Body of pancreas (tissue), 4 donors: ENCODE measurements around the gene HHATL. TPM values are rescaled to one million over a fixed set of nuclear protein-coding genes. Genes with fewer than 3 reads are reported as not detected.

ENCODE experiments used
- ATAC-seq: fragments of 150-250 bp; one replicate; pipeline ENCODE4 v1.9.1; 2016
- DNase-seq, 4 donors: peaks; one replicate each; pipeline ENCODE4 v3.0.0-alpha.2; 2019
- H3K27ac ChIP-seq, 4 donors: fragments of 200-600 bp; sonication (generic); 1 replicate in 3 of 4; 2 replicates in 1 of 4; pipeline versions ENCODE4 v1.5.1 to v1.6.1; 2016 to 2019; ENCODE audit warnings: mild to moderate bottlenecking in 1 of 4, mixed read lengths in 1 of 4, moderate library complexity in 1 of 4
- H3K27me3 ChIP-seq, 2 donors: fragments of 200-600 bp; sonication (generic); one replicate each; pipeline ENCODE4 v1.6.0; 2016; ENCODE audit warnings: mild to moderate bottlenecking in 1 of 2
- H3K36me3 ChIP-seq, 2 donors: fragments of 200-600 bp; sonication (generic); replicated peaks in 1 of 2; 2 replicates each; pipeline ENCODE4 v1.5.1; 2016; ENCODE audit warnings: low read depth in 2 of 2; ENCODE audit not compliant: insufficient read depth in 1 of 2
- H3K4me1 ChIP-seq: fragments of 200-600 bp; sonication (generic); one replicate; pipeline ENCODE4 v1.6.0; 2016
- H3K4me3 ChIP-seq, 2 donors: fragments of 200-600 bp; sonication (generic); 1 replicate in 1 of 2; 2 replicates in 1 of 2; pipeline ENCODE4 v1.5.1; 2016 to 2019
- H3K9me3 ChIP-seq, 3 donors: fragments of 200-600 bp; sonication (generic); 1 replicate in 2 of 3; 2 replicates in 1 of 3; pipeline ENCODE4 v1.5.1; 2016
- POLR2A ChIP-seq, 3 donors: fragments of 450-650 bp; IDR thresholded peaks; one replicate each; pipeline ENCODE4 v1.6.1; 2016; ENCODE audit warnings: antibody characterized with exemption in 3 of 3, mild to moderate bottlenecking in 2 of 3
- WGBS, 2 donors: methylation state at CpG; one replicate each; pipeline ENCODE4 v1.1.5; 2017; 5-methylcytosine and 5-hydroxymethylcytosine counted together
- intact Hi-C: fragments of 100-400 bp; cut with DNase I; formaldehyde crosslinking; loops from one replicate; pipeline ENCODE4 v1.15.1; 2023
- total RNA-seq, 2 donors: library from RNA; depleted of rRNA; stranded (reverse); fragments of >200 nt; gene quantifications; one replicate each; pipeline ENCODE4 v1.1.0, GENCODE V29; 2016
- TF ChIP-seq, protein P1 (sequence below), 7 experiments: fragments of 450-650 bp in 4 of 7; fragments of 200-600 bp in 3 of 7; sonication (generic) in 3 of 7; IDR thresholded peaks; one replicate each; pipeline ENCODE4 v1.5.1; 2016 to 2019; ENCODE audit warnings: antibody characterized with exemption in 7 of 7

HHATL gene
- total RNA-seq, 2 donors from 2014 or later, result 0.26 TPM; not detected in 1

DNA sequence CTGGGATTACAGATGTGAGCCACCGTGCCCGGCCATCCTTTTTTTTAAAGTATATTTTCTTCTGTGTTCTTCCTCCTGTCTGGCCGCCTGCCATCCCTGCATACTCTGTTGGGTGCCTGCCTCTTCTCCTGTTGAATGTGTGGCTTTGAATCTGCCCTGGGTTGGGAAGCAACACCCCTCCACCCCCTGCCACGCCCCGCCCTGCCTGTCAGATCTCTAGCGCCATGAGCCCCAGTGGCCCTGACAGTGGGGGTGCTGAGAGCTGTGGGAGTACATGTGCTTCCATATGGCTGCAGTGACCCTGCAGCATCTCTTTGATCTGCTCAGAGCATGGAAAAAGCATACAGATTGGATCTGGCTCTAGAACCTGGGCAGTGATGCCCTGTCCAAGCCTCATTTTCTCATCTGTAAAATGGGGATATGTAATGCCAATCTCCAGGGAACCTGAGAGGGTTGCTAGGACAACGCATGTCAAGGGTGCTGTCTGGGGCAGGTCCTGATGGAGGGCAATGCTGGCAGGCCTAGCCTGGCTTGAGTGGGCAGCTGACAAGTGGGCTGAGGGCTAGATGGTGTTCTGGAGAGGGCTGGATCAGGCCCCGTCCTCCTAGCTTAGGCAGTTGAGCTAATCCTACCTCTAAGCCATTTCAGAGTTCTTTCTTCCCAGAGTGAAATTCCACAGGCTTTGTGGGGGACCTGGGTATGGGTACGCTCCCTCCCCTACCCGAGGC lies 46.6 kb upstream of the HHATL start:
- Histone ChIP-seq H3K9me3 (no peaks in the 10 kb centered on the region), H3K36me3 (no peaks in the 10 kb centered on the region), H3K4me1 (peaks cover 47% of the 10 kb centered on the region), H3K4me3 (no peak overlapping the region), H3K27me3 (no peaks in the 10 kb centered on the region), H3K27ac (peak overlapping the region; percentile 22 to 79 (median 54))
- TF ChIP-seq, protein P1, sequence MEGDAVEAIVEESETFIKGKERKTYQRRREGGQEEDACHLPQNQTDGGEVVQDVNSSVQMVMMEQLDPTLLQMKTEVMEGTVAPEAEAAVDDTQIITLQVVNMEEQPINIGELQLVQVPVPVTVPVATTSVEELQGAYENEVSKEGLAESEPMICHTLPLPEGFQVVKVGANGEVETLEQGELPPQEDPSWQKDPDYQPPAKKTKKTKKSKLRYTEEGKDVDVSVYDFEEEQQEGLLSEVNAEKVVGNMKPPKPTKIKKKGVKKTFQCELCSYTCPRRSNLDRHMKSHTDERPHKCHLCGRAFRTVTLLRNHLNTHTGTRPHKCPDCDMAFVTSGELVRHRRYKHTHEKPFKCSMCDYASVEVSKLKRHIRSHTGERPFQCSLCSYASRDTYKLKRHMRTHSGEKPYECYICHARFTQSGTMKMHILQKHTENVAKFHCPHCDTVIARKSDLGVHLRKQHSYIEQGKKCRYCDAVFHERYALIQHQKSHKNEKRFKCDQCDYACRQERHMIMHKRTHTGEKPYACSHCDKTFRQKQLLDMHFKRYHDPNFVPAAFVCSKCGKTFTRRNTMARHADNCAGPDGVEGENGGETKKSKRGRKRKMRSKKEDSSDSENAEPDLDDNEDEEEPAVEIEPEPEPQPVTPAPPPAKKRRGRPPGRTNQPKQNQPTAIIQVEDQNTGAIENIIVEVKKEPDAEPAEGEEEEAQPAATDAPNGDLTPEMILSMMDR (IDR thresholded peaks at IDR 0.05), result no peak
- no peak for TF ChIP-seq POLR2A (IDR thresholded peaks at IDR 0.05)
- peak in 3 of 4 donors; percentile 29 to 48 (median 31) for DNase-seq
- intact Hi-C loops, result no loop called here
- ATAC-seq, result no peak
- 57 to 69% methylated on average over 7 to 10 of the region's 10 CpGs for WGBS, 2 donors

DNA sequence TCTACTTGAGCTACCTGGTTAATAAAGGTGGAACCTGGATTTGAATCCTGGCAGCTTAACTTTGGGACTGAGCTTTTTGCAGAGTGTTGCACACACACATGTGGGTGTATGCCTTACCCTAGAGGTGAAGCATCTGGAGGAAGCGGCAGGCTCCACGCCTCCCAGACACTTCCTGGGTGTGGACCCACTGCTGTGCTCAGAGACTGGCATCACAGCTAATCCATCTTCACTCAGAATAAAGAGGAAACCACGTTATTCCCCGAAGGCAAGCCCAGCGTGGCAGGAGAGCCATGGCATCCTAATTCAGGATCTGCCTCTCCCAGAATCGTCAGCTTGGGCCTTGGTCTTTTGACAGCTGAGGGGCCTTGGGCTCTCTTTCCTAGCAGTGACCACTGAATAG lies 45.0 kb upstream of the HHATL start:
- Histone ChIP-seq H3K4me3 (no peak overlapping the region), H3K36me3 (no peaks in the 10 kb centered on the region), H3K27ac (peak overlapping the region in 3 of 4 donors; percentile 73 to 79 (median 75)), H3K9me3 (no peaks in the 10 kb centered on the region), H3K27me3 (no peaks in the 10 kb centered on the region), H3K4me1 (peaks cover 47% of the 10 kb centered on the region)
- DNase-seq, result no peak
- ATAC-seq, result no peak
- WGBS, 2 donors, result 69 to 75% methylated on average over 4 to 6 of the region's 6 CpGs
- no peak for TF ChIP-seq POLR2A (IDR thresholded peaks at IDR 0.05)
- TF ChIP-seq, protein P1 (IDR thresholded peaks at IDR 0.05), result no peak
- intact Hi-C loops, result no loop called here

DNA sequence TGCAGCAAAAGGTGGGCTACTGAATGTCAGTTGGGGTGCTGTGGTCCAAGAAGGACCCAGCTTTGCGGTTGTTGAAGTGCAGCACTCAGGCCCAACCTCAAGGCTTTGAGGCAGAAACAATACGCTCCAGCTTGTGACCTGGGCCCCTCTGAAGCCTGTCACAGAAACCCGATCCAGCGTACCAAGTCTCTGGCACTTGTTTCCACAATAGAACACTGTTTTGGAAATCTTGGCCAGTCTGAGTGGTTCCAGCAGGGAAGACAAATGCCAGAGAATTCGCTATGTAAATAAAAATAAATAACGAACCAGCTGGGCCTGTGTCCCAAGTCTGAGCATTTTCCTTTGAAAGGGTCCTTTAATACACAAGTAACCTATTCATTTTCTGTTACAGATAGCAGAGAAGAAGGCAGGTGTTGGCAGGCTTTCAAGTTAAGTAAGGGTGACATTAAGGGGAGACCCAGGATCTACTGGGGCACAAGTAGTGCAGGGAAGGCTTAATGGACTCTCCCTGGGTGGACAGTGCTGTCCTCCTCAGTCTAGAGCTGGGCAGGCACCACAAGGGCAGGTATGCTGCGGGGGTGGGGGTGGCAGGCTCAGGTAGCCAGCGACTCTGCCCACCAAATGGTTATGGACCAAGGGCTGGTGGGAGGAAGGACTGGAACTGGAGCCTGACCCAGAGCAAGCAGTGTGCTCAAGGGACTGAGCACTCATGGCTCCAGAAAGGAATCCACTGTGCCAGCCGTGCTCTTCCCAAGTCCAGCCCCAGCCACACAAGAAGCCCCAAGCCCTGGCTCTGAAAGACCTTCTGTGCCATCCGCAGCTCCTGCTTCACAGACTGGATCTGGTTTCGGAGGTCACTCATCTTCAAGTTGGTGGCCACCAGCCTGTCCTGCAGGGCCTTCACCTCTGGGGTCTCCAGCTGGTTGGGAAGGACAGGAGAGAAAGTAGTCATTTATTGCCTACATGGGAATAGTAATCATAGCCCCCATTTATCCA lies 44.2 kb upstream of the HHATL start:
- TF ChIP-seq POLR2A (IDR thresholded peaks at IDR 0.05), result peak in 1 of 3 donors; percentile 23
- TF ChIP-seq, protein P1 (IDR thresholded peaks at IDR 0.05), result no peak

DNA sequence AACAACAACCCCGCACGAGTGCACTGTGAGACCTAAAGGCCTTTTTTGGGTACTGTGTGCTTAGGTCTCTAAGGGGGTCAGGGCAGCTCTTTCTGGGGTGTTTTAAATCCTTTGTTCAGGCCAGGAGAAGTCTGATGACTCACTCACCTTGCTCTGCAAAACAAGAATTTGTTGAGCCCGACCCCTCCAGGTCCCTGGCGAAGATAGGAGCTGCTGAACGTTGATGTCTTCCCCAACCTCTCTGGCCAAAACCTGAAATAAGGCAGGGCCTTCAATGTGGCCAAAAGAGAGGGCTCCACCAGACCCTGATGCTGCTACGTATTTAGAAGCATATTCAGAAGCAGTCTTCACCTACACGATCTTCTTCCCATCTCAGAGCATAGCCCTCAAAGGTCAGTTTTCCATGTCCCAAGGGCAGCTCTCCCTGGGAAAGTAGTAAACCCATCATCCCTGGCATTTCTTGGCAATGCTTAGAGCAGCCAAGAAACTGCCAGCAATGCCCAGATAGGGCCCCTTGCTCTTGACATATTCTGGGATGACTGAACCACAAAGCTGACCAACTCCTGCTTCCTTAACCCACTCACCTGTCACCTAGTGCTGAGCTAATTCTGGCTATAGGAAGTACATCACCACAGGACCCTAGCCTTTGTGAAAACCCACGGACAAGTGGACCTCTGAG lies 43.3 kb upstream of the HHATL start:
- no peaks in the 10 kb centered on the region for H3K27me3 ChIP-seq
- TF ChIP-seq, protein P1 (IDR thresholded peaks at IDR 0.05), result no peak
- TF ChIP-seq POLR2A (IDR thresholded peaks at IDR 0.05), result no peak
- H3K9me3 ChIP-seq, result no peaks in the 10 kb centered on the region
- no peak for DNase-seq
- 52 to 63% methylated on average over 6 to 8 of the region's 8 CpGs for WGBS, 2 donors
- peaks cover 47% of the 10 kb centered on the region for H3K4me1 ChIP-seq
- intact Hi-C loops, result no loop called here
- H3K36me3 ChIP-seq, result no peaks in the 10 kb centered on the region
- peak overlapping the region; percentile 48 to 79 (median 74) for H3K27ac ChIP-seq
- peak; percentile 21 for ATAC-seq
- H3K4me3 ChIP-seq, result no peak overlapping the region

More for the DNA sequence above, 44.2 kb upstream of the HHATL start:
- Histone ChIP-seq H3K27me3 (no peaks in the 10 kb centered on the region), H3K27ac (peak overlapping the region; percentile 48 to 79 (median 74)), H3K36me3 (no peaks in the 10 kb centered on the region), H3K4me1 (peaks cover 47% of the 10 kb centered on the region), H3K9me3 (no peaks in the 10 kb centered on the region), H3K4me3 (no peak overlapping the region)
- DNase-seq, result peak in 3 of 4 donors; percentile 32 to 57 (median 54)
- 45 to 60% methylated on average over 11 of the region's 11 CpGs for WGBS, 2 donors
- ATAC-seq, result peak; percentile 63
- intact Hi-C loops, result no loop called here
